OCI-LY3 (cell line): ENCODE results near the gene NDUFB7.

Source experiments
- H2AFZ ChIP-seq: fragments of 200-600, 300-600 bp; shearing (Covaris generic); 2 replicates; pipeline ENCODE4 v1.6.0; 2014; ENCODE audit warnings: antibody characterized with exemption, low read depth, low read length
- H3K27ac ChIP-seq: fragments of 200-600, 300-600 bp; sonication (generic); 2 replicates; pipeline ENCODE4 v1.5.1; 2014; ENCODE audit warnings: mild to moderate bottlenecking, low read length, moderate library complexity, mixed read lengths
- H3K27me3 ChIP-seq: fragments of 200-600, 300-600 bp; sonication (generic); 2 replicates; pipeline ENCODE4 v1.6.1; 2014; ENCODE audit warnings: low read depth, low read length, mixed read lengths
- H3K36me3 ChIP-seq: fragments of 200-600, 300-600 bp; sonication (generic); replicated peaks from 2 replicates; pipeline ENCODE3; 2014; ENCODE audit warnings: low read depth, low read length, mixed read lengths
- H3K4me1 ChIP-seq: fragments of 300-600, 200-600 bp; sonication (generic); 2 replicates; pipeline ENCODE4 v1.6.1; 2014; ENCODE audit warnings: low read length, mixed read lengths
- H3K4me2 ChIP-seq: fragments of 200-600, 300-600 bp; sonication (generic); 2 replicates; pipeline ENCODE4 v1.6.1; 2014; ENCODE audit warnings: low read length, mixed read lengths
- H3K4me3 ChIP-seq: fragments of 300-600, 200-600 bp; sonication (generic); 2 replicates; pipeline ENCODE4 v1.5.1; 2014; ENCODE audit warnings: antibody characterized with exemption, mild to moderate bottlenecking, low read length, moderate library complexity
- H3K79me2 ChIP-seq: fragments of 300-600, 200-600 bp; shearing (Covaris generic); 2 replicates; pipeline ENCODE4 v1.6.1; 2014; ENCODE audit warnings: mild to moderate bottlenecking, low read length, mixed read lengths
- H3K9ac ChIP-seq: fragments of 300-600, 200-600 bp; shearing (Covaris generic); 2 replicates; pipeline ENCODE4 v1.6.0; 2014; ENCODE audit warnings: mild to moderate bottlenecking, low read length, moderate library complexity
- H3K9me3 ChIP-seq: fragments of 200-600, 300-600 bp; shearing (Covaris generic); 2 replicates; pipeline ENCODE4 v1.6.1; 2014; ENCODE audit warnings: low read length, mixed read lengths; ENCODE audit not compliant: insufficient read depth
- H4K20me1 ChIP-seq: fragments of 200-600, 300-600 bp; sonication (generic); 2 replicates; pipeline ENCODE4 v1.6.1; 2016; ENCODE audit warnings: low read length, mixed read lengths; ENCODE audit not compliant: insufficient read depth
- CTCF ChIP-seq: fragments of 200-600, 300-600 bp; sonication (generic); IDR thresholded peaks from 2 replicates; pipeline ENCODE4 v1.5.1; 2014; ENCODE audit warnings: antibody characterized with exemption, low read length, low read depth
- EZH2phosphoT487 ChIP-seq: fragments of 200-600 bp; shearing (Covaris generic); IDR thresholded peaks from 2 replicates; pipeline ENCODE4 v1.6.1; 2018; ENCODE audit warnings: antibody characterized with exemption, mixed run types, low read depth

Gene NDUFB7

GRCh38 chr19:14563989-14564651, 7.7 kb downstream of the NDUFB7 start:
- no peak overlapping the region for H2AFZ ChIP-seq
- H3K27me3 ChIP-seq: no peaks in the 10 kb centered on the region
- H3K27ac ChIP-seq: no peak overlapping the region
- no peak overlapping the region for H3K9ac ChIP-seq
- H3K4me2 ChIP-seq: no peak overlapping the region
- H3K79me2 ChIP-seq: peaks cover 30% of the 10 kb centered on the region
- no peaks in the 10 kb centered on the region for H3K4me1 ChIP-seq
- H4K20me1 ChIP-seq: peaks cover 51% of the 10 kb centered on the region
- no peaks in the 10 kb centered on the region for H3K9me3 ChIP-seq
- peaks cover 28% of the 10 kb centered on the region for H3K36me3 ChIP-seq
- no peak overlapping the region for H3K4me3 ChIP-seq
- TF ChIP-seq CTCF (no peak), EZH2phosphoT487 (no peak)

GRCh38 chr19:14563590-14563926, 8.3 kb downstream of the NDUFB7 start:
- Histone ChIP-seq H3K36me3 (peaks cover 31% of the 10 kb centered on the region), H3K4me2 (no peak overlapping the region), H3K9ac (no peak overlapping the region), H2AFZ (no peak overlapping the region), H3K27ac (no peak overlapping the region), H3K4me1 (no peaks in the 10 kb centered on the region), H3K27me3 (no peaks in the 10 kb centered on the region), H3K79me2 (peaks cover 35% of the 10 kb centered on the region), H4K20me1 (peaks cover 57% of the 10 kb centered on the region), H3K9me3 (no peaks in the 10 kb centered on the region), H3K4me3 (no peak overlapping the region)
- TF ChIP-seq EZH2phosphoT487 (no peak), CTCF (no peak)

- peaks cover 28% of the 10 kb centered on the region for H3K36me3 ChIP-seq
- peaks cover 38% of the 10 kb centered on the region for H3K79me2 ChIP-seq
- no peak overlapping the region for H3K4me3 ChIP-seq
- no peaks in the 10 kb centered on the region for H3K27me3 ChIP-seq
- H4K20me1 ChIP-seq: peaks cover 63% of the 10 kb centered on the region
- no peak overlapping the region for H2AFZ ChIP-seq
- no peak overlapping the region for H3K4me2 ChIP-seq
- H3K9me3 ChIP-seq: no peaks in the 10 kb centered on the region
- no peaks in the 10 kb centered on the region for H3K4me1 ChIP-seq
- TF ChIP-seq EZH2phosphoT487 (no peak), CTCF (no peak)
- no peak overlapping the region for H3K27ac ChIP-seq
- no peak overlapping the region for H3K9ac ChIP-seq
Observed at GRCh38 chr19:14562660-14563589, 8.9 kb downstream of the NDUFB7 start.

GRCh38 chr19:14561847-14562351, 10.0 kb downstream of the NDUFB7 start:
- H2AFZ ChIP-seq: no peak overlapping the region
- peaks cover 28% of the 10 kb centered on the region for H3K36me3 ChIP-seq
- H3K79me2 ChIP-seq: peaks cover 40% of the 10 kb centered on the region
- no peak overlapping the region for H3K4me3 ChIP-seq
- peaks cover 55% of the 10 kb centered on the region for H4K20me1 ChIP-seq
- H3K4me1 ChIP-seq: no peaks in the 10 kb centered on the region
- H3K27me3 ChIP-seq: no peaks in the 10 kb centered on the region
- H3K9ac ChIP-seq: no peak overlapping the region
- H3K4me2 ChIP-seq: no peak overlapping the region
- TF ChIP-seq EZH2phosphoT487: no peak
- no peak for TF ChIP-seq CTCF
- H3K9me3 ChIP-seq: no peaks in the 10 kb centered on the region
- no peak overlapping the region for H3K27ac ChIP-seq
